GM21717 (cell line): Measurements from ENCODE around the gene KCNA1.

Source experiments
- ATAC-seq: cut with Tn5 transposase; IDR thresholded peaks from one replicate; pipeline ENCODE4 v1.9.1; 2021; ENCODE audit warnings: mild to moderate bottlenecking, moderate library complexity; ENCODE audit not compliant: unreplicated experiment

The KCNA1 gene

DNA sequence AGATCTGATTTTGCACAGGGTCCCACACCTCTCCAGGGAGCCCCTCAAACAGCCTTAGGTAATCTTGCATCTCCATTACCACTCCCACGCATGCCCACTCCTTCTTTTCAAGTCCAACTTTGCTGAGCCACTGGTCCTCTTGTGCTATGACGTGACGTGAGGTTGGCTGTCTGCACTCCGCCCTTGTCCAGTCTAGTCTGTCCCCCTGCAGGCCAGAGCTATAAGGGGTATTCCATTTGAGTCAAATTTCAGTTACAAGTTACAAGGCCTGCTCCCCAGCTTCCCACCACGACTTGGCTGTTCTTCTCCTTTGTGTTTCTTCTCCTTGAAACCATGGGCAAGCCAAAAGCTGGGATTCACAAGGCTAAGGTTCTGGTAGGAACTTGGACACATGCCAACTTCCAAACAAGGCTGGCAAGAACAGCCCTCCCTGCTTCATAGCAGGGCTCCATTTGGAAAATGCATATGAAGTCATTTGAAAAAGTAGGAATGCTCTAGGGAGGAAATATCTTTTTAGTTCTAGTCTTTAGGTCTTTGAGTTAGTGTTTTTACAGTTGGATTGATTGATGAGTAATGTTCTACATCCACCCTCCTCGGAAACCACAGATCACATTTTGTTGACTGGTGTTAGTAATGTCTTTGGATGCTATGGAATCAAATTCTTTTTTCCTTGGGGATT is 49.1 kb downstream of the KCNA1 start:
- ATAC-seq = no peak

DNA sequence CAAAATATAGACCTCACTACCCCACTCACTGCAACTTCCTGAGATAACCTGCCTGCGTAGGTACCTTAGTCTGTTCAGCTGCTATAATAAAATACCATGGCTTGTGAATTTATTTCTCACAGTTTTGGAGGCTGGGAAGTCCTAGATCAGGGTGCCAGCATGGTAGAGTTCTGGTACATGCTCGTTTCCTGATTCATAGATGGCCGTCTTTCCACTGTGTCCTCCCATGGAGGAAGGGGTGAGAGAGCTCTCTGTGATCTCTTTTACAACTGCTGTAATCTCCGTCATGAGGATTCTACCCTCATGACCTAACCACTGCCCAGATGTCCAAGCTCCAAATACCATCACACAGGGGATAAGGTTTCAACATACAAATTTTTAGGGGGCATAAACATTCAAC is 49.7 kb downstream of the KCNA1 start:
- ATAC-seq = no peak

DNA sequence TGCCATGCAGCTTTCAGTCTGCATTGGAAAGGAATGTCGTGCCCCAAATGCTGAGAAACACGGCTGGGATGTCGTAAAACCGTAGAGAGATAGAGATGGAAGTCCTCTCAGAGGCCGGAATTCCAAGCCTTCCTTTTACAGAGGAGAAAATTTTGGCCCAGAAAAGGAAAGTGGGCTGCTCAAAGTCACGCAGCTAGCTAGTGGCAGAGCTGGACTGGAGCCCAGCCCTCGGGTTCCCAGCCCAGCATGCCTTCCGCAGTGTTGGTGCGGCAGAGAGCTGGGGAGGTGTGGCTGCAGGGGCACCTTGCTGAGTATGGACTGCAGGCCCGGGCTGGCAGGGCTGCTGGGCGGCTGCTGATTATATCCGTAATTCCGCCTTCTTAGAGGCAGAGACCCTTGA is 50.3 kb downstream of the KCNA1 start:
- no peak for ATAC-seq

DNA sequence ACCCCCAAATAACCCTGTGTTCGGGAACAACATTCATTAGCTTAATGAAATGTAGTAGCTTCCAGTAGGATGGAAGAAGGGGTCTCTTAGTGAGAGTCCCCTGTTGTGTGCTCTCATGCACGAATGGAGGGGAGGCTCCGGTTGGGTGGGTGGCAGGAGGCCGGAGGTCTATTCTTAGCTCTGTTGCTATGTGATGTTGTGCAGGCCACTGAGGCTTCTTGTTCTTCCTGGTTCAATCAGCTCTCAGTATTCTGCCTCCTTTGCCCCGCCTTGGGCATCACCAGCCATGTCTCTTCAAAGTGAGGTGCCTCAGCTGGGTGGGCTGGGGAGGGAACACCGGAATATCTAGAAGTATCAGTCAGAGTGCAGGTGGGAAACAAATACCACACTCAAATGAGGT is 50.8 kb downstream of the KCNA1 start:
- ATAC-seq = no peak

DNA sequence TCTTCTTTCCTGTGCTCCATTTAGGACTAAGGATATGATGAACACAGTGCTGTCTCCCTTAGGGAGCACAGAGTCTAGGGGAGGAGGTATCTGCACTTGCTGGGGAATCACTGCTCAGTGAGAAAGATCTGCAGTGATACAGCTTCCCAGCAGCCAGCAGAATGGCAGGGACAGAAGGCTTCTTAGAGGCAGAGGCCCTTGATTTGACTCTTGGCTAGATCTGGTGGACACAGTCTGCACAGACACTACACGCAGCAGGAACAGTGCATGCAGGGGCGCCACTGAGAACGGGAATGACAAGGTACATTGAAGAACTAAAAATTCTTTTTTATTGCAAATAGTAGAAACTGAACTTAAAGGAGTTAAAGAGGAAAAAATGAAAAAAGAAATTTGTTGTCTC is 51.6 kb downstream of the KCNA1 start:
- no peak for ATAC-seq

DNA sequence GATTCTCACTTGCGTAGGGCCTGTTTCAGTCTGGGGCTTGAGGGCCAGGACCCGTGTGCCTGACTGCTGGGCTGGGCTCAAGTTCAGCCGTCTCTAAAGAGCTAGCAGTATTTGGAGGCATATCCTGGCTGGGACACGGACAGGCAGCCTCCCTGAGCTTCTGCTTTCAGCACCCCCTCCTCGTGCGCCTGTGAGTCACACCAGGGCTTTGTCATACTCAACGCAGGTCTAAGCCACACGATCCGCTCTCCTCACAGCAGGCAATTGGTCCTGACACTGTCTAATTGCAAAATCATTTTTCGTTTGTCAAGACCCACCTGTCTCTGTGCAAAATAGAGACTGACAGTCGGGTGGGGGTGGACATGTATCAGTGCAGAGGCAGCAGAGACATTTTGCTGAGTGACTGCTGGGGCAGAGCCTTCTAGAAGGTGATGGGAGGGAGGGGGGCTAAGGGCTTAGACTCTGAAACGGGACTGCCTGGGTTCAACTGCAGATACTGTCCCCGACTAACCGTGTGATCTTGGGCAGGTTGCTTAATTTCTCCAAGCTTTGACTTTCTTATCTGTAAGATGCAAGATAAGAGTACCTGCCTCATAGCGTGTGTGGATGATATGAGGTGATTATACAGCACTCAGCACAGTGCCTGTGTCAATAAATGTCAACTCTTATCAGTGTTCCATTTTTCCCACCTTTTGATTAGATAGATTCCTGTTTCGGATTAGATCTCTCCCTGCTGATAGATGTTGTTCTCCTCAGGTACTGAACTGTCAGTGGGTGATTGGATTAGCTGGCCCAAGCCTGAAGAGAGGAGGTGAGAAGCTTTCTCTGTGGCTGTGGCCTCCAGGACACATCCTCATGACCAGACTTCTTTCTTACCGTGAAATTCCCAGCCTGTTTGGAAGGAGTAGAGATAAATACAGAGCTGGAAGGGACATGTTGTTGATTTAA is 53.1 kb downstream of the KCNA1 start:
- no peak for ATAC-seq
